22Rv1 (cell line): ENCODE measurements around the gene MYH13.

ENCODE experiments used
- CTCF ChIP-seq: fragments of 450-650 bp; IDR thresholded peaks from 2 replicates; pipeline ENCODE4 v1.5.1; 2017; ENCODE audit warnings: mild to moderate bottlenecking
- ZFX ChIP-seq: fragments of 450-650 bp; IDR thresholded peaks from 2 replicates; pipeline ENCODE4 v1.6.1; 2017; ENCODE audit warnings: antibody characterized with exemption, borderline replicate concordance

- no peak for TF ChIP-seq CTCF
- TF ChIP-seq ZFX, result no peak
These were observed 104.8 kb downstream of the MYH13 start for GRCh38 chr17:10268005-10268404.
